ENCODE measurements around the gene CLTC. TPM values are rescaled to one million over a fixed set of nuclear protein-coding genes. Genes with fewer than 3 reads are reported as not detected.
A peak's percentile ranks its signal among the peaks of the same experiment; 100 is the strongest.

CLTC gene
- total RNA-seq, 1 donor from 2014 or later = 273 TPM

DNA sequence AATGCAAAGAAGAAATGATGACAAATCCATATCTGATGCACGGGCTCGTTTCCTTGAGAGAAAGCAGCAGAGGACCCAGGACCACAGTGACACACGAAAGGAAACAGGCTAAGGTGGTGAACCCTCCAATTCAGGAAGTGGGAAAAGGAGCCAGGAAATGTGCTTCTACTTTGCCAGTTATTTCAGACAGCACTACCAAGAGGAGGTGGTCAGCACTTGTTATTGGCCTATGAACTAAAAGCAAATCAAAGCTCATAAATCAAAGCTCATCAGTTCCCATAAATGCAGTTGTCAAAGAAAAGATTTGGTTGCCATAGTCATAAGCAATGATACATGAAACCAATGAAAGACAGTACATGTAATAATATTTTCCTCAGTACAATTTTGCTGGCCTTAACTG is 12.6 kb upstream of the CLTC start:
- no peak overlapping the region for H3K4me3 Mint-ChIP-seq (ENCODE audit: unreplicated experiment)
- H3K27ac Mint-ChIP-seq (ENCODE audit: unreplicated experiment) = no peak overlapping the region
- peaks cover 5% of the 10 kb centered on the region for H3K4me1 Mint-ChIP-seq (ENCODE audit: unreplicated experiment)
- no peaks in the 10 kb centered on the region for H3K9me3 Mint-ChIP-seq (ENCODE audit: unreplicated experiment)
- DNase-seq (ENCODE audit: low spot score) = peak; percentile 6
- TF ChIP-seq, protein P1, sequence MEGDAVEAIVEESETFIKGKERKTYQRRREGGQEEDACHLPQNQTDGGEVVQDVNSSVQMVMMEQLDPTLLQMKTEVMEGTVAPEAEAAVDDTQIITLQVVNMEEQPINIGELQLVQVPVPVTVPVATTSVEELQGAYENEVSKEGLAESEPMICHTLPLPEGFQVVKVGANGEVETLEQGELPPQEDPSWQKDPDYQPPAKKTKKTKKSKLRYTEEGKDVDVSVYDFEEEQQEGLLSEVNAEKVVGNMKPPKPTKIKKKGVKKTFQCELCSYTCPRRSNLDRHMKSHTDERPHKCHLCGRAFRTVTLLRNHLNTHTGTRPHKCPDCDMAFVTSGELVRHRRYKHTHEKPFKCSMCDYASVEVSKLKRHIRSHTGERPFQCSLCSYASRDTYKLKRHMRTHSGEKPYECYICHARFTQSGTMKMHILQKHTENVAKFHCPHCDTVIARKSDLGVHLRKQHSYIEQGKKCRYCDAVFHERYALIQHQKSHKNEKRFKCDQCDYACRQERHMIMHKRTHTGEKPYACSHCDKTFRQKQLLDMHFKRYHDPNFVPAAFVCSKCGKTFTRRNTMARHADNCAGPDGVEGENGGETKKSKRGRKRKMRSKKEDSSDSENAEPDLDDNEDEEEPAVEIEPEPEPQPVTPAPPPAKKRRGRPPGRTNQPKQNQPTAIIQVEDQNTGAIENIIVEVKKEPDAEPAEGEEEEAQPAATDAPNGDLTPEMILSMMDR (IDR thresholded peaks at IDR 0.05; ENCODE audit: unreplicated experiment) = no peak
- H3K27me3 Mint-ChIP-seq (ENCODE audit: unreplicated experiment) = no peaks in the 10 kb centered on the region
- H3K36me3 Mint-ChIP-seq (ENCODE audit: low read depth, unreplicated experiment) = peaks cover 10% of the 10 kb centered on the region

DNA sequence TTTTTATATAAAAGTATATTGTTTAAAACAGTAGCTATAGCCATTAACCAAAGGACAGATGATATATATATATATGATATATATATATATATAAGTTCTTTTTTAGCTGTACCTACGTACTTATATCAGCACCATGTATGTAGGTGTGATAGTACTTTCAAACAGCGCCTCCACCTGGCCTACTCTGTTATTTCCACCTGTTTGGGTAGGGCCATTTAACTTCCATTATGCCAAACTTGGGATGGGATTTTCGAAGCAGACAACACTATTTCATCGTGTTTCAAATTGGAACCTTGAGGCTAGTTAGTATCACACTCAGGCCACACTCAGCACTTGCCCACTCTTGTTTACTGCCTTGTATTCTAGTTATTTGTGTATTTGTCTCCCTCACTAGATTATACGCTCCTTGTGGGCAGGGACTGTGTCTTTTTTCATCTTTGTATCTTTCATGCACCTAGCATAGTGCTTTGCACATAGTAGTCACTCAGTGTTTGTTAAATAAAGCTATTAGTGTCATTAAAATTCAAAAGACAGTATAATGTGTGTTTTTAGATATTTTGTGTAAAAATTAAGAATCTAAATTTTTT is 11.8 kb upstream of the CLTC start:
- TF ChIP-seq, protein P1 (IDR thresholded peaks at IDR 0.05; ENCODE audit: unreplicated experiment) = peak; percentile 65
- peaks cover 5% of the 10 kb centered on the region for H3K4me1 Mint-ChIP-seq (ENCODE audit: unreplicated experiment)
- no peak overlapping the region for H3K27ac Mint-ChIP-seq (ENCODE audit: unreplicated experiment)
- no peaks in the 10 kb centered on the region for H3K27me3 Mint-ChIP-seq (ENCODE audit: unreplicated experiment)
- no peaks in the 10 kb centered on the region for H3K9me3 Mint-ChIP-seq (ENCODE audit: unreplicated experiment)
- H3K36me3 Mint-ChIP-seq (ENCODE audit: low read depth, unreplicated experiment) = peaks cover 1% of the 10 kb centered on the region
- H3K4me3 Mint-ChIP-seq (ENCODE audit: unreplicated experiment) = no peak overlapping the region
- DNase-seq (ENCODE audit: low spot score) = peak; percentile 18

DNA sequence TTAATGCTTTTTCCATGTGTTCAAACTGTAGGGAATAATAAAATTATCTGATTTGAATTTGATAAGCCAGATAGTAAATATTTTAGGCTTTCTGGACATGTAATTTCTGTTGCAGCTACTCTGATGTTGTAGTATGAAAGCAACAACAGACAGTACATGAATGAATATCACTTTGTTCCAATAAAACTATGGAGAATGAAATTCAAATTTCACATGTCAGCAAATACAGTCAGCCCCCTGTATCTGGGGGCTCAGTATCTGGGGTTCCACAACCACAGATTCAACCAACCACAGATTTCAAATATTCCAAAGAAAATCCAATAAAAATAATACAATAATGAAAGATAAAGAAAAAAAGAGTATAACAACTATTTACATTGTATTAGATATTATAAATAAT is 8.2 kb upstream of the CLTC start:
- TF ChIP-seq, protein P1 (IDR thresholded peaks at IDR 0.05; ENCODE audit: unreplicated experiment) = no peak
- DNase-seq (ENCODE audit: low spot score) = no peak
- H3K4me1 Mint-ChIP-seq (ENCODE audit: unreplicated experiment) = peaks cover 5% of the 10 kb centered on the region
- H3K36me3 Mint-ChIP-seq (ENCODE audit: low read depth, unreplicated experiment) = no peaks in the 10 kb centered on the region
- no peaks in the 10 kb centered on the region for H3K9me3 Mint-ChIP-seq (ENCODE audit: unreplicated experiment)
- no peak overlapping the region for H3K4me3 Mint-ChIP-seq (ENCODE audit: unreplicated experiment)
- no peaks in the 10 kb centered on the region for H3K27me3 Mint-ChIP-seq (ENCODE audit: unreplicated experiment)
- H3K27ac Mint-ChIP-seq (ENCODE audit: unreplicated experiment) = no peak overlapping the region

DNA sequence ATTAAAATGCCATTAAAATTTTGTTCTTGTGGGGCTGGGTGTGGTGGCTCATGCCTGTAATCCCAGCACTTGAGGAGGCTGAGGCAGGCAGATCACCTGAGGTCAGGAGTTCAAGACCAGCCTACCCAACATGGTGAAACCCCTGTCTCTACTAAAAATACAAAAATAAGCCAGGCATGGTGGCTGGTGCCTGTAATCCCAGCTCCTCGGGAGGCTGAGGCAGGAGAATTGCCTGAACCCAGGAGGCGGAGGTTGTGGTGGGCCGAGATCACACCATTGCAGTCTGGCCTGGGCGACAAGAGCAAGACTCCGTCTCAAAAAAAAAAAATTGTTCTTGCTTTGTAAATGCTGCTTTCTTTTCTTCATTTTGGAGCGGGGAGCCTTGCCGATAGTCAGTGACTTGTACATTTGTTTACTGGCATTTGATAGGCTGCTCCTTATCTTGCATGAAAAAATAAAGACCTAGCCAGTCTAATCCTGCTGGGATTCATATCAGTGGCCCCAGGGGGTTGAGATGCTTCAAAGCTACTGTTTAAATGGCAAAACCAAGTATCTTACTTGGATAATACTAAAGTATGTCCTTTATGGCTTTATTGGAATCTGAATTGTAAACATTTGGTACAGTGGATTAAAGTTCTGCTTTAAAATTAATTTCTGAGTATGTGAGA is 3.3 kb upstream of the CLTC start:
- H3K36me3 Mint-ChIP-seq (ENCODE audit: low read depth, unreplicated experiment) = peaks cover 7% of the 10 kb centered on the region
- TF ChIP-seq, protein P1 (IDR thresholded peaks at IDR 0.05; ENCODE audit: unreplicated experiment) = no peak
- H3K4me1 Mint-ChIP-seq (ENCODE audit: unreplicated experiment) = peaks cover 13% of the 10 kb centered on the region
- no peak overlapping the region for H3K4me3 Mint-ChIP-seq (ENCODE audit: unreplicated experiment)
- DNase-seq (ENCODE audit: low spot score) = no peak
- H3K27ac Mint-ChIP-seq (ENCODE audit: unreplicated experiment) = no peak overlapping the region
- no peaks in the 10 kb centered on the region for H3K9me3 Mint-ChIP-seq (ENCODE audit: unreplicated experiment)
- H3K27me3 Mint-ChIP-seq (ENCODE audit: unreplicated experiment) = peaks cover 9% of the 10 kb centered on the region

DNA sequence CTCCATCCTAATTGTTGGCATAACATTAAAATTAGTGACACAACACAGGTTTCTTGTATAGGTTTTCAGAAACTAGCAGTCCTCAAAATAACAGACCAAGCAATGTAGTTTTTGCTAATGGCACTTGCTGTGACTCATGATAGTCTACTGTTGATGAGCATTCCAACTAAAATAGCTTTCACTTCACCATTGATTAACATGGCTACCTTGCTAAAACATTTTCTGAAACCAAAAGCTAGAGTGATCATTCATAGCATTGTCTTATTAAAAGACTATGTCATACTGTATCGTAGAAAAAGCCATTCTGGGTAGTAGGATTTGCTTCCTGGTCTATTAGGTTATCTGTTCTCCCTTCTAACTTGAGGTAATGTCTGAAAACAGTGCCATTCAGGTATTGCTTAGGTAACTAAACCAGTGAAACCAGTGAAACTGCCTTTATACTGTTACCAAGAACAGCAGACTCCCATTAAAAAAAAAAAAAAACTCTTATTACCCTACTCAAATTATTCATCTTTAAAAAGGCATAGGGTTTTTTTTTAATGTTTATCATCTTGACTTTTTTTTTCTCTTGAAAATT is 2.5 kb upstream of the CLTC start:
- peaks cover 19% of the 10 kb centered on the region for H3K4me1 Mint-ChIP-seq (ENCODE audit: unreplicated experiment)
- H3K27me3 Mint-ChIP-seq (ENCODE audit: unreplicated experiment) = peaks cover 9% of the 10 kb centered on the region
- H3K27ac Mint-ChIP-seq (ENCODE audit: unreplicated experiment) = peak overlapping the region; percentile 99
- DNase-seq (ENCODE audit: low spot score) = no peak
- H3K9me3 Mint-ChIP-seq (ENCODE audit: unreplicated experiment) = no peaks in the 10 kb centered on the region
- TF ChIP-seq, protein P1 (IDR thresholded peaks at IDR 0.05; ENCODE audit: unreplicated experiment) = no peak
- H3K36me3 Mint-ChIP-seq (ENCODE audit: low read depth, unreplicated experiment) = peaks cover 7% of the 10 kb centered on the region
- H3K4me3 Mint-ChIP-seq (ENCODE audit: unreplicated experiment) = no peak overlapping the region
